ENCODE measurements around the gene NTRK1.

NTRK1 gene

GRCh38 chr1:156879876-156880275 is 19.2 kb downstream of the NTRK1 start:
- no peak for DNase-seq (ENCODE audit: low read depth)
- no peak for TF ChIP-seq POLR2A (IDR thresholded peaks at IDR 0.05; ENCODE audit: extremely low read depth, insufficient read length)
- no peak for TF ChIP-seq CTCF (IDR thresholded peaks at IDR 0.05; ENCODE audit: low read depth, low read length)
- TF ChIP-seq MYC (IDR thresholded peaks at IDR 0.05; ENCODE audit: low read depth, low read length), result no peak
- TF ChIP-seq MAX (IDR thresholded peaks at IDR 0.05; ENCODE audit: low read depth, low read length), result no peak
- H3K4me3 ChIP-seq (ENCODE audit: low read depth, low read length), result no peak overlapping the region

GRCh38 chr1:156880473-156880872 is 19.8 kb downstream of the NTRK1 start:
- DNase-seq (ENCODE audit: low read depth), result no peak
- TF ChIP-seq CTCF (IDR thresholded peaks at IDR 0.05; ENCODE audit: low read depth, low read length) (no peak), MAX (IDR thresholded peaks at IDR 0.05; ENCODE audit: low read depth, low read length) (no peak), MYC (IDR thresholded peaks at IDR 0.05; ENCODE audit: low read depth, low read length) (no peak), POLR2A (IDR thresholded peaks at IDR 0.05; ENCODE audit: extremely low read depth, insufficient read length) (no peak)
- no peak overlapping the region for H3K4me3 ChIP-seq (ENCODE audit: low read depth, low read length)

- H3K4me3 ChIP-seq (ENCODE audit: low read depth, low read length), result no peak overlapping the region
- TF ChIP-seq MYC (IDR thresholded peaks at IDR 0.05; ENCODE audit: low read depth, low read length), result no peak
- no peak for TF ChIP-seq CTCF (IDR thresholded peaks at IDR 0.05; ENCODE audit: low read depth, low read length)
- TF ChIP-seq MAX (IDR thresholded peaks at IDR 0.05; ENCODE audit: low read depth, low read length), result no peak
- no peak for TF ChIP-seq POLR2A (IDR thresholded peaks at IDR 0.05; ENCODE audit: extremely low read depth, insufficient read length)
- no peak for DNase-seq (ENCODE audit: low read depth)
Measured at GRCh38 chr1:156881101-156881500, 20.4 kb downstream of the NTRK1 start.

- TF ChIP-seq POLR2A (IDR thresholded peaks at IDR 0.05; ENCODE audit: extremely low read depth, insufficient read length) (no peak), MYC (IDR thresholded peaks at IDR 0.05; ENCODE audit: low read depth, low read length) (no peak), CTCF (IDR thresholded peaks at IDR 0.05; ENCODE audit: low read depth, low read length) (no peak), MAX (IDR thresholded peaks at IDR 0.05; ENCODE audit: low read depth, low read length) (no peak)
- no peak overlapping the region for H3K4me3 ChIP-seq (ENCODE audit: low read depth, low read length)
- no peak for DNase-seq (ENCODE audit: low read depth)
Measured at GRCh38 chr1:156881663-156882062, 21.0 kb downstream of the NTRK1 start.

- H3K4me3 ChIP-seq (ENCODE audit: low read depth, low read length), result no peak overlapping the region
- no peak for DNase-seq (ENCODE audit: low read depth)
- no peak for TF ChIP-seq POLR2A (IDR thresholded peaks at IDR 0.05; ENCODE audit: extremely low read depth, insufficient read length)
Measured at GRCh38 chr1:156882543-156882942, 21.9 kb downstream of the NTRK1 start.

- H3K4me3 ChIP-seq (ENCODE audit: low read depth, low read length), result no peak overlapping the region
- DNase-seq (ENCODE audit: low read depth), result no peak
- no peak for TF ChIP-seq MAX (IDR thresholded peaks at IDR 0.05; ENCODE audit: low read depth, low read length)
- TF ChIP-seq MYC (IDR thresholded peaks at IDR 0.05; ENCODE audit: low read depth, low read length), result no peak
- no peak for TF ChIP-seq POLR2A (IDR thresholded peaks at IDR 0.05; ENCODE audit: extremely low read depth, insufficient read length)
- no peak for TF ChIP-seq CTCF (IDR thresholded peaks at IDR 0.05; ENCODE audit: low read depth, low read length)
Measured at GRCh38 chr1:156883919-156884318, 23.3 kb downstream of the NTRK1 start.
